HG03159 (cell line): Measurements from ENCODE around the gene CMTM3.
"Not testable (repeated sequence)": the region's sequence is repeated elsewhere in the genome, so short reads cannot be mapped to it uniquely, and the experiment has no call there.

Source experiments
- ATAC-seq: cut with Tn5 transposase; IDR thresholded peaks from one replicate; pipeline ENCODE4 v1.9.1; 2021; ENCODE audit warnings: mild to moderate bottlenecking, moderate library complexity; ENCODE audit not compliant: unreplicated experiment

CMTM3 gene, protein sequence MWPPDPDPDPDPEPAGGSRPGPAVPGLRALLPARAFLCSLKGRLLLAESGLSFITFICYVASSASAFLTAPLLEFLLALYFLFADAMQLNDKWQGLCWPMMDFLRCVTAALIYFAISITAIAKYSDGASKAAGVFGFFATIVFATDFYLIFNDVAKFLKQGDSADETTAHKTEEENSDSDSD

GRCh38 chr16:66604376-66605176, at the start of gene CMTM3:
Gene CMTM3, plus strand, starts transcription at chr16:66604704. Its CDS starts 102 bp downstream, at chr16:66604806.
- peak; percentile 56 for ATAC-seq

- ATAC-seq = no peak
Observed at GRCh38 chr16:66560107-66560506, 44.4 kb upstream of the CMTM3 start.

DNA sequence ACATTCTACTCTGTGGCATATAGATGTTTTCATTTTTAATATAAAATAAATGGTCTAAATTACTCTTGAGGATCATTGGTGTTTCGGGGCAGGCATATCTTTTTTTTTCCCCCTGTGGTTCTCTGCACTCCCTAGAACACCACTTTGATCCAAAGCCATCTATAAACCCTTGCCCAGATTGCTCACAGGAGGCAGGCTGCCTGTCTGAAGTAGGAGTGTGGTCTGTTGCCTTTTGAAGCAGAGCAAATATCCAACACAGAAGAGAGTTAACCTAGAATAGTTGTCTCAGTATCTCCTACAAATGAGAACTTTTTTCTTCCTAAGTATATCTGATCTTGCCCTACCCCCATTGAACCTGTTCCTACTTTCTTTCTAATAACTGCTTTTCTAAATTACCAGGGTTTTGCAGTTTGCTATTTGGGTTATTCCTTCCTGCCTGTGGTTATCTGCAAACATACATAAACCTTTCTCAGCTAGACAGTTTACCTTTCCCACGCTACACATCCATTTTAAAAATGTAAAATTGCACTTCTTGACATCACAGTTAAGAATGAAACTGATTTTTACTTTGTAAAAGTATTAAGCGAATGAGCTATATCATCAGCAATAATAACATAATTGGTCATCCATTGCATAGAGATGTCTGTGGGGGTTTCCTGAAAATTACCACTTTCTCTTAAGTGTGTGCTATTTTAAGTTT, 43.0 kb upstream of the CMTM3 start:
- ATAC-seq = no peak

GRCh38 chr16:66562409-66562808, 42.1 kb upstream of the CMTM3 start:
- ATAC-seq = no peak

DNA sequence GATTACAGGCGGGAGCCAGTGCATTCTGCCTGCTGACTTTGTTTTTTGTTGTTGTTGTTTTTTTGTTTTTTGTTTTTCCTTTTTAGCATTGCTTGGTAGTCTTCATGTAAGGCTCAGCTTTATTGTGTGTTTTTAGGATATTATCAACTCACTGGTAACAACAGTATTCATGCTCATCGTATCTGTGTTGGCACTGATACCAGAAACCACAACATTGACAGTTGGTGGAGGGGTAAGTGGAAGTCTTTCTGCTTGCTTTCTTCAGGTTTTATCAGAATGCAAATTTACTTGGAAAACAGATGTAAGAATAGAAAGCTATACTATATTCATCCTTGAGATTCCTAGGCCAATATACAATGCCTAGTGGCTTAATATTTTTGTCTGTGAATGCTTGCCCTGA, 41.5 kb upstream of the CMTM3 start:
- no peak for ATAC-seq

GRCh38 chr16:66563574-66564334, 40.8 kb upstream of the CMTM3 start:
- no peak for ATAC-seq

GRCh38 chr16:66566051-66566901, 38.2 kb upstream of the CMTM3 start, which contains the start of gene CMTM1:
Gene CMTM1, plus strand, starts transcription at chr16:66566439. Its CDS starts 75 bp downstream, at chr16:66566514.
- ATAC-seq = no peak

- ATAC-seq = not testable (repeated sequence)
Observed at GRCh38 chr16:66567270-66567669, 37.2 kb upstream of the CMTM3 start.

DNA sequence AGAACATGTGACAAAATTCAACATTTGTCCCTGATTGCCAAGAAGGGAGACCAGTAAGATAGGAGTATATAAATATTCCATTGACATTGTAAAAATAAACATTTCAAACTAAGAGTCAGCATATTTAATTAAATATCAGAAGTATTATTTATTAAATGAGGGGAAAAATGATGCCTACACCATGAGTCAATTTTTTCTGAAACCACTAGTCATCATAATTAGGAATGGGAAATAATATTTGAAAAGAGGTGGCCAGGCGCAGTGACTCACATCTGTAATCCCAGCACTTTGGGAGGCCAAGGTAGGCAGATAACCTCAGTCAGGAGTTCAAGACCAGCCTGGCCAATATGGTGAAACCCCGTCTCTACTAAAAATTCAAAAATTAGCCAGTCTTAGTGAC, 36.1 kb upstream of the CMTM3 start:
- ATAC-seq = no peak

DNA sequence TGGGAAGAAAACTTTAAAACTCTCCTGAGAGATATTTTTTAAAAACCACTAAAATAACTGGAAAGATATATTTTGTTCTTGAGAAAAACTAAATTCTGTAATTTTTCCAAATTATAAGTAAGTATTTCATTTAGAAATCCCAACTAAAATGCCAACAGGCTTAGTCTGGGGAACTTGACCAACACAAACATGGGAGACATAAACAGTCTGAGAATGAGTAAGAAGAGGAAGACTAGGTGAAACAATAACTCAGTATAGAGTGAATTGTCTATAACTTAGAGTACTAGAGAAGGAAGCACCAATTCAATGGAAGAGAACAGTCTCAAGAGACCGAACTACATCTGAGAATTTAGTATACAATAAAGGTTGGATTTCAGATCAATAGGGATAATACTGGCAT, 35.4 kb upstream of the CMTM3 start:
- ATAC-seq = no peak

- ATAC-seq = no peak
Observed at GRCh38 chr16:66569827-66570405, 34.6 kb upstream of the CMTM3 start.

GRCh38 chr16:66572356-66572755, 32.1 kb upstream of the CMTM3 start:
- ATAC-seq = no peak

- no peak for ATAC-seq
Observed at GRCh38 chr16:66574081-66574480, 30.4 kb upstream of the CMTM3 start.

- ATAC-seq = no peak
Observed at GRCh38 chr16:66574531-66574930, 30.0 kb upstream of the CMTM3 start.

DNA sequence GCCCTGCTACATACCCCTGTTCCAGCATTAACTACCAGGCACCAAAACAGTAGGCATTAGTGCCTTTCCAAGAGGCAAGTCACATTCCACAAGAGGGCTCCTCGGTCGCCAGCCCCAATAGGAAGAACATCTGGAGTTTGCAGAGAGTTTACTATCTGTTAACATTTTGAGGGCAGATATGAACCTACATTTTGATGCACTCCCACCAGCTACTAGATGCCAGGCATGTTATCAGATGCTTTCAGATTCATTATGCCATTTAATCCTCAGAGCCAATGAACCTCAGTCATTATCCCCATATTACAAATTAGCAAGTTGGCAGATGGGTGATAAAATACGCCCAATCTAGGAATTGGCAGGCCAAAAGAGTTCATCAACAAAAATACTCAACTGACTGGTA, 29.4 kb upstream of the CMTM3 start:
- no peak for ATAC-seq

DNA sequence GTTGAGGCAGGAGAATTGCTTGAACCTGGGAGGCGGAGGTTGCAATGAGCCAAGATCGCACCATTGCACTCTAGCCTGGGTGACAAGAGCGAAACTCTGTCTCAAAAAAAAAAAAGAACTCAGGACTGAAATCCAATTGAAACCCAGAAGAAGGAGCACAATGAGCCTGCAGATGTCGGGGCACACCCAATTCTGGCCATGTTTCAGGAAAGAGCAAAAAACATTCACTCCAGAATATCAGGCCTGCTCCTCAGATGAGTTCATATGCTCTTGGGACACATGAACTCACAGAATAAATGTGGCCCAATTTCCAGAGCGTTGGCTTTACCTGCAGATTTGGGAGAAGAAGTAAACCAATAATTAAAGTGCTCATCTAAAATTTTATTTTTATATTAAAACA, 28.2 kb upstream of the CMTM3 start:
- no peak for ATAC-seq

- ATAC-seq = no peak
Observed at GRCh38 chr16:66578651-66579531, 25.6 kb upstream of the CMTM3 start, which contains the start of gene CMTM2. Gene CMTM2, plus strand, starts transcription at chr16:66579463. Its CDS starts 145 bp downstream, at chr16:66579608.

DNA sequence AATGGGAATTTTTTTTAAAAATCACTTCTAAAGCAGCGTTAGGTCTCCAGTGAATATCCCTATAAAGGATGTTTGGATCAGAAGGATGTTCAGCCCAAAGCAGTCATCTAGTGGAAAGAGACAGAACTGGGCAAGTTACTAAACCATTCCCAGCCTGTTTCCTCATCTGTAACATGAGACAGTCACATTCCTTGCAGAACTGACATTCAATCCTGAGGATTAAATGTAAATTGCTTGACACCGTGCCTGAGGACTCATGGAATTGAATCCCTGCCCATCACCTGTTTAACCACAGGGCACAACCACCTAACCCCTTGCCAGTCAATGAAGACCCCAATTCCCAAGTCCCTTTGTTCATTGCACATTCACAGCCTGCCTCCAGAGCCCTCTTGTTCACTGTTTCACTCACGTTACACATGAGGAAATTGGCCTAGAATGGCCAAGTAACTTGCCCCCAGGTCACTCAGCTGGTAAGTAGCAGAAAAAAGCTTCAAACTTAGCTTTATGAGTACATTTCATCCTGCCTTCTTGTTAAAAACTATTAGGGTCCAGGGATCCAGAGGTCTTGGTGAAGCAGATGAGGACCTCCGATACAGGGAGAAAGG, 23.8 kb upstream of the CMTM3 start:
- ATAC-seq = no peak
